SK-N-SH treated with all-trans-retinoic acid at 6 μM for 48 hours (cell line): ENCODE measurements around the gene LILRA6.

ENCODE experiments used
- ATAC-seq: fragments of 200-7000 bp; cut with Tn5 transposase; 3 replicates; pipeline ENCODE4 v1.9.1; 2020; ENCODE audit warnings: mild to moderate bottlenecking, moderate library complexity
- ARNTL ChIP-seq: fragments of 450-650 bp; formaldehyde crosslinking; IDR thresholded peaks from 2 replicates; pipeline ENCODE4 v1.5.0; 2020; ENCODE audit warnings: low read depth, mild to moderate bottlenecking, moderate library complexity, borderline replicate concordance
- BACH2 ChIP-seq: fragments of 250-450 bp; sonication (Bioruptor Pico); IDR thresholded peaks from 2 replicates; pipeline ENCODE4 v1.9.0; 2021; ENCODE audit warnings: mild to moderate bottlenecking, borderline replicate concordance
- CSDC2 ChIP-seq: fragments of 250-450 bp; sonication (Bioruptor Pico); IDR thresholded peaks from 2 replicates; pipeline ENCODE4 v1.5.0; 2020; ENCODE audit warnings: mild to moderate bottlenecking, moderate library complexity
- CSRNP3 ChIP-seq: fragments of 250-450 bp; sonication (Bioruptor Pico); IDR thresholded peaks from 2 replicates; pipeline ENCODE4 v1.5.1; 2021; ENCODE audit warnings: mild to moderate bottlenecking, moderate library complexity
- ESRRG ChIP-seq: fragments of 250-450 bp; sonication (Bioruptor Pico); IDR thresholded peaks from 2 replicates; pipeline ENCODE4 v1.6.1; 2021; ENCODE audit warnings: mild to moderate bottlenecking
- GLIS3 ChIP-seq: fragments of 250-450 bp; sonication (Bioruptor Pico); IDR thresholded peaks from 2 replicates; pipeline ENCODE4 v1.5.0; 2020; ENCODE audit warnings: mild to moderate bottlenecking, moderate library complexity
- ISL1 ChIP-seq: fragments of 250-450 bp; sonication (Bioruptor Pico); IDR thresholded peaks from 2 replicates; pipeline ENCODE4 v2.1.2; 2022; ENCODE audit warnings: mild to moderate bottlenecking, moderate library complexity
- OSR1 ChIP-seq: fragments of 250-450 bp; sonication (Bioruptor Pico); IDR thresholded peaks from 2 replicates; pipeline ENCODE4 v1.8.0; 2022; ENCODE audit warnings: moderate library complexity, mild to moderate bottlenecking, inconsistent platforms
- POU6F1 ChIP-seq: fragments of 250-450 bp; sonication (Bioruptor Pico); IDR thresholded peaks from 2 replicates; pipeline ENCODE4 v1.8.0; 2021; ENCODE audit warnings: low read depth, mild to moderate bottlenecking, moderate library complexity, borderline replicate concordance
- PPARA ChIP-seq: fragments of 250-450 bp; sonication (Bioruptor Pico); IDR thresholded peaks from 2 replicates; pipeline ENCODE4 v1.5.0; 2020; ENCODE audit warnings: mild to moderate bottlenecking, borderline replicate concordance
- RARB ChIP-seq: fragments of 250-450 bp; sonication (Bioruptor Pico); IDR thresholded peaks from 2 replicates; pipeline ENCODE4 v1.8.0; 2021; ENCODE audit warnings: mild to moderate bottlenecking, moderate library complexity
- TCF4 ChIP-seq: fragments of 250-450 bp; sonication (Bioruptor Pico); IDR thresholded peaks from 2 replicates; pipeline ENCODE4 v1.8.0; 2021; ENCODE audit warnings: mild to moderate bottlenecking, moderate library complexity, borderline replicate concordance
- ZC3H10 ChIP-seq: fragments of 250-450 bp; sonication (Bioruptor Pico); IDR thresholded peaks from 2 replicates; pipeline ENCODE4 v1.5.1; 2021; ENCODE audit warnings: mild to moderate bottlenecking, moderate library complexity
- ZFP3 ChIP-seq: fragments of 250-450 bp; sonication (Bioruptor Pico); IDR thresholded peaks from 2 replicates; pipeline ENCODE4 v1.5.0; 2020; ENCODE audit warnings: mild to moderate bottlenecking, moderate library complexity
- ZFP30 ChIP-seq: fragments of 450-650 bp; formaldehyde crosslinking; IDR thresholded peaks from 2 replicates; pipeline ENCODE4 v1.5.0; 2022; ENCODE audit warnings: mild to moderate bottlenecking, moderate library complexity
- ZNF565 ChIP-seq: fragments of 450-650 bp; formaldehyde crosslinking; conservative IDR thresholded peaks from 2 replicates; pipeline ENCODE4 v1.5.0; 2020; ENCODE audit warnings: low read depth, mild to moderate bottlenecking, moderate library complexity
- ZNF70 ChIP-seq: fragments of 450-650 bp; formaldehyde crosslinking; IDR thresholded peaks from 2 replicates; pipeline ENCODE4 v1.5.0; 2020; ENCODE audit warnings: mild to moderate bottlenecking, moderate library complexity
- ZNF8 ChIP-seq: fragments of 450-650 bp; formaldehyde crosslinking; IDR thresholded peaks from 2 replicates; pipeline ENCODE4 v1.5.0; 2020; ENCODE audit warnings: mild to moderate bottlenecking, moderate library complexity
- TF ChIP-seq, protein P1 (sequence below): fragments of 250-450 bp; sonication (Bioruptor Pico); IDR thresholded peaks from 2 replicates; pipeline ENCODE4 v1.5.0; 2020; ENCODE audit warnings: mild to moderate bottlenecking, moderate library complexity
- TF ChIP-seq, protein P2 (sequence below): fragments of 250-450 bp; sonication (Bioruptor Pico); IDR thresholded peaks from 2 replicates; pipeline ENCODE4 v1.5.1; 2020; ENCODE audit warnings: low read depth, mild to moderate bottlenecking, moderate library complexity
- TF ChIP-seq, protein P3 (sequence below): fragments of 250-450 bp; sonication (Bioruptor Pico); IDR thresholded peaks from 2 replicates; pipeline ENCODE4 v1.8.0; 2020; ENCODE audit warnings: mild to moderate bottlenecking, moderate library complexity, borderline replicate concordance

The LILRA6 gene

GRCh38 chr19:54206030-54206830 is 36.4 kb downstream of the LILRA6 start:
- no peak for ATAC-seq
- TF ChIP-seq ZNF70 (CRISPR knock-in tag) (no peak), PPARA (CRISPR knock-in tag) (no peak), ZNF565 (no peak), CSRNP3 (CRISPR knock-in tag) (no peak), ESRRG (CRISPR knock-in tag) (no peak), OSR1 (CRISPR knock-in tag) (no peak), ARNTL (CRISPR knock-in tag) (no peak), GLIS3 (CRISPR knock-in tag) (no peak), RARB (CRISPR knock-in tag) (no peak), CSDC2 (CRISPR knock-in tag) (no peak), TCF4 (CRISPR knock-in tag) (no peak), POU6F1 (CRISPR knock-in tag) (no peak)
- TF ChIP-seq, protein P1, sequence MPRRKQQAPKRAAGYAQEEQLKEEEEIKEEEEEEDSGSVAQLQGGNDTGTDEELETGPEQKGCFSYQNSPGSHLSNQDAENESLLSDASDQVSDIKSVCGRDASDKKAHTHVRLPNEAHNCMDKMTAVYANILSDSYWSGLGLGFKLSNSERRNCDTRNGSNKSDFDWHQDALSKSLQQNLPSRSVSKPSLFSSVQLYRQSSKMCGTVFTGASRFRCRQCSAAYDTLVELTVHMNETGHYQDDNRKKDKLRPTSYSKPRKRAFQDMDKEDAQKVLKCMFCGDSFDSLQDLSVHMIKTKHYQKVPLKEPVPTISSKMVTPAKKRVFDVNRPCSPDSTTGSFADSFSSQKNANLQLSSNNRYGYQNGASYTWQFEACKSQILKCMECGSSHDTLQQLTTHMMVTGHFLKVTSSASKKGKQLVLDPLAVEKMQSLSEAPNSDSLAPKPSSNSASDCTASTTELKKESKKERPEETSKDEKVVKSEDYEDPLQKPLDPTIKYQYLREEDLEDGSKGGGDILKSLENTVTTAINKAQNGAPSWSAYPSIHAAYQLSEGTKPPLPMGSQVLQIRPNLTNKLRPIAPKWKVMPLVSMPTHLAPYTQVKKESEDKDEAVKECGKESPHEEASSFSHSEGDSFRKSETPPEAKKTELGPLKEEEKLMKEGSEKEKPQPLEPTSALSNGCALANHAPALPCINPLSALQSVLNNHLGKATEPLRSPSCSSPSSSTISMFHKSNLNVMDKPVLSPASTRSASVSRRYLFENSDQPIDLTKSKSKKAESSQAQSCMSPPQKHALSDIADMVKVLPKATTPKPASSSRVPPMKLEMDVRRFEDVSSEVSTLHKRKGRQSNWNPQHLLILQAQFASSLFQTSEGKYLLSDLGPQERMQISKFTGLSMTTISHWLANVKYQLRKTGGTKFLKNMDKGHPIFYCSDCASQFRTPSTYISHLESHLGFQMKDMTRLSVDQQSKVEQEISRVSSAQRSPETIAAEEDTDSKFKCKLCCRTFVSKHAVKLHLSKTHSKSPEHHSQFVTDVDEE: no peak

DNA sequence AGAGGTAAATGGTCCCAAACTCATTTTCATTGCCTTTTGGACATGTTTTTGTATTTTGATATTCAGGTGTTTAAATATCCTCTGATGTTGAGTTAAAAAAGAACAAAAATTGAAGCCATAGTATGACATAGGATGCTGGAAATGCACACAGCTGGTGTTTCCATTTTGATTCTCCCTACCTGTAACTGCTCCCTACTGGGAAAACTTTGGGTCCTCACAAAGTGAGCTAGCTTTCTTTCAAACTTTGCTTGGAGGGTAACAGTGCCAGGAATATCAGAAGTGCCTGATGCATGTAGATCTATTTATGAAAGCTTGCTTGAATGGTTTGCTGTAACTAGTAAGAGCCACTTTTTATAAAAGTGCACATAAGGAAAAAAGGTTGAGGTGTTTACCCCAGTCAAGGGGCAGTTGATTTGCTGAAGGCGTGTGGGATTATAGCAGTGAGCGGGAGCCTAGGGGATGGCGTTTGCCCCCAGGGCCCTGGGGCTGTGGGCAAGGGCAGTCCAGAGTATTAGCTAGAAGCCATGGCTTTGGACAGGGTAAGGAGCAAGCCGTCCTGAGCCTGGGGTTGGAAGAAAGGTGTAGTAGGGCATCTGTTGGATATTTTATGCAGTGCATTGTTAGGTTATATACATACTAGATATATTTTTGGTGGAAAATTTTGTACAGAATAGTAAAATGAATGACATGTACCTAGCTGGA is 37.7 kb downstream of the LILRA6 start:
- TF ChIP-seq CSDC2 (CRISPR knock-in tag): no peak
- no peak for TF ChIP-seq ZFP3 (CRISPR knock-in tag)
- no peak for TF ChIP-seq ZNF70 (CRISPR knock-in tag)
- no peak for TF ChIP-seq RARB (CRISPR knock-in tag)
- TF ChIP-seq ZC3H10 (CRISPR knock-in tag): no peak
- no peak for TF ChIP-seq PPARA (CRISPR knock-in tag)
- TF ChIP-seq ISL1 (CRISPR knock-in tag): no peak
- ATAC-seq: no peak

- TF ChIP-seq, protein P1: no peak
- TF ChIP-seq ZFP3 (CRISPR knock-in tag): no peak
- no peak for TF ChIP-seq ISL1 (CRISPR knock-in tag)
- no peak for ATAC-seq
Observed at GRCh38 chr19:54203151-54203611, 39.4 kb downstream of the LILRA6 start.

GRCh38 chr19:54201980-54202379 is 40.6 kb downstream of the LILRA6 start:
- ATAC-seq: no peak
- TF ChIP-seq, protein P2, sequence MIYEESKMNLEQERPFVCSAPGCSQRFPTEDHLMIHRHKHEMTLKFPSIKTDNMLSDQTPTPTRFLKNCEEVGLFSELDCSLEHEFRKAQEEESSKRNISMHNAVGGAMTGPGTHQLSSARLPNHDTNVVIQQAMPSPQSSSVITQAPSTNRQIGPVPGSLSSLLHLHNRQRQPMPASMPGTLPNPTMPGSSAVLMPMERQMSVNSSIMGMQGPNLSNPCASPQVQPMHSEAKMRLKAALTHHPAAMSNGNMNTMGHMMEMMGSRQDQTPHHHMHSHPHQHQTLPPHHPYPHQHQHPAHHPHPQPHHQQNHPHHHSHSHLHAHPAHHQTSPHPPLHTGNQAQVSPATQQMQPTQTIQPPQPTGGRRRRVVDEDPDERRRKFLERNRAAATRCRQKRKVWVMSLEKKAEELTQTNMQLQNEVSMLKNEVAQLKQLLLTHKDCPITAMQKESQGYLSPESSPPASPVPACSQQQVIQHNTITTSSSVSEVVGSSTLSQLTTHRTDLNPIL (CRISPR knock-in tag): no peak
- TF ChIP-seq OSR1 (CRISPR knock-in tag): no peak
- TF ChIP-seq, protein P3, sequence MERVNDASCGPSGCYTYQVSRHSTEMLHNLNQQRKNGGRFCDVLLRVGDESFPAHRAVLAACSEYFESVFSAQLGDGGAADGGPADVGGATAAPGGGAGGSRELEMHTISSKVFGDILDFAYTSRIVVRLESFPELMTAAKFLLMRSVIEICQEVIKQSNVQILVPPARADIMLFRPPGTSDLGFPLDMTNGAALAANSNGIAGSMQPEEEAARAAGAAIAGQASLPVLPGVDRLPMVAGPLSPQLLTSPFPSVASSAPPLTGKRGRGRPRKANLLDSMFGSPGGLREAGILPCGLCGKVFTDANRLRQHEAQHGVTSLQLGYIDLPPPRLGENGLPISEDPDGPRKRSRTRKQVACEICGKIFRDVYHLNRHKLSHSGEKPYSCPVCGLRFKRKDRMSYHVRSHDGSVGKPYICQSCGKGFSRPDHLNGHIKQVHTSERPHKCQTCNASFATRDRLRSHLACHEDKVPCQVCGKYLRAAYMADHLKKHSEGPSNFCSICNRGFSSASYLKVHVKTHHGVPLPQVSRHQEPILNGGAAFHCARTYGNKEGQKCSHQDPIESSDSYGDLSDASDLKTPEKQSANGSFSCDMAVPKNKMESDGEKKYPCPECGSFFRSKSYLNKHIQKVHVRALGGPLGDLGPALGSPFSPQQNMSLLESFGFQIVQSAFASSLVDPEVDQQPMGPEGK: no peak
- no peak for TF ChIP-seq CSRNP3 (CRISPR knock-in tag)
- TF ChIP-seq ZFP30 (CRISPR knock-in tag): no peak
- no peak for TF ChIP-seq BACH2 (CRISPR knock-in tag)
- TF ChIP-seq CSDC2 (CRISPR knock-in tag): no peak
- TF ChIP-seq ESRRG (CRISPR knock-in tag): no peak
- TF ChIP-seq ZNF8 (CRISPR knock-in tag): no peak
